Astrocyte of the hippocampus (primary cell): Measurements from ENCODE around the gene CIB4.
"Not testable (repeated sequence)": the region's sequence is repeated elsewhere in the genome, so short reads cannot be mapped to it uniquely, and the experiment has no call there.

ENCODE experiments used
- DNase-seq: peaks from one replicate; pipeline ENCODE4 v3.0.0; 2011; ENCODE audit warnings: low read depth, low spot score

The CIB4 gene

DNA sequence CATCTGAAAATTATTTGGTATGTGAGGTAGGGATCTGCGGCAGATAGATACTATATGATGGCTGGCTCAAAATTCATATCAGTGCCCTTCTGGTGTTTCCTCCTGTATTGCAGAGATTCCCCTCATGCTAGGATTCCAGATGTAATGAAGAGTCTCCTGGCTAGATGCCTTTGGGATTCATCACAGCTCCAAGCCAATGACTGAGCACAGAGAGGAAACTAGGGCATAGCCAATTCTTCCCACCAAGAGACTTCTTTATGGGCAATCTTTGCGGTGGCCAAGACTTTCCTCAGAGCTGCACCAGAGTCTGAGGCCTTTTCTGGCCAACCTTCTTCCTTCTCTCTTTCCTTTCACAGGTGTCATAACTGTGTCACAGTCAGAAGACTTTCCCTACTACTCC, 25.5 kb upstream of the CIB4 start:
- no peak for DNase-seq

DNA sequence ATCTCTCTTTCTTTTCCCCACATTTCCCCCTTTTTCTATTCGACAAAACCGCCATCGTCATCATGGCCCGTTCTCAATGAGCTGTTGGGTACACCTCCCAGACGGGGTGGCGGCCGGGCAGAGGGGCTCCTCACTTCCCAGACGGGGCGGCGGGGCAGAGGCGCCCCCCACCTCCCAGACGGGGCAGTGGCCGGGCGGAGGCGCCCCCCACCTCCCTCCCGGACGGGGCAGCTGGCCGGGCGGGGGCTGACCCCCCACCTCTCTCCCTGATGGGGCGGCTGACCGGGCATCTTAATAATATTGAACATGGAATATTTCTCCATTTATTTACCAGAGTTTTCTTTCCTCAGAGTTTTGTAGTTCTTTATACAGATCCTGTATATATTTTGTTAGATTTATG, 24.1 kb upstream of the CIB4 start:
- not testable (repeated sequence) for DNase-seq

DNA sequence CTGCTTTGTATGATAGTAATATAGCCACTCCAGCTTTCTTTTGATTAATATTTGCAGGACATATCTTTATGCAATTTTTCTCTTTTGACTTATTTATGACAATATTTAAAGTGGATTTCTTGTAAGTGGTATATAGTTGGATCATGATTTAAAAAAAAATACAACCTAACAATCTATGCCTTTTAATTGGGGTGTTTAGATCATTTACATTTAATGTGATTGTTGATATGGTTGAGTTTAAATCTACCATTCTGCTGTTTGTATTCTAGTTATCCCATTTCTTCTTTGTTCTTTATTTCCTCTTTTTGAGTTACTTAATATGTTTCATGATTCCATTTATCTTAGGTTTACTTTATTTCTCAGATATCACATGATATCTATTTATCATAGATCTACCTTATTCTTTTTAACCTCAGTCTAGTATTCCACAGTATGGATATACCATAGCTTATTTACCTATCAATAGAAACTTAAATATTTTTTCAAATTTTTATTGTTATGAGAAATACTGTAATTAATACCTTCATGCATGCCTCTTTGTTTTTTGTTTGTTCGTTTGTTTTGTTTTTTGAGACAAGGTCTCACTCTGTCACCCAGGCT, 19.3 kb upstream of the CIB4 start:
- DNase-seq = no peak

GRCh38 chr2:26658691-26659346, 17.7 kb upstream of the CIB4 start:
- no peak for DNase-seq

DNA sequence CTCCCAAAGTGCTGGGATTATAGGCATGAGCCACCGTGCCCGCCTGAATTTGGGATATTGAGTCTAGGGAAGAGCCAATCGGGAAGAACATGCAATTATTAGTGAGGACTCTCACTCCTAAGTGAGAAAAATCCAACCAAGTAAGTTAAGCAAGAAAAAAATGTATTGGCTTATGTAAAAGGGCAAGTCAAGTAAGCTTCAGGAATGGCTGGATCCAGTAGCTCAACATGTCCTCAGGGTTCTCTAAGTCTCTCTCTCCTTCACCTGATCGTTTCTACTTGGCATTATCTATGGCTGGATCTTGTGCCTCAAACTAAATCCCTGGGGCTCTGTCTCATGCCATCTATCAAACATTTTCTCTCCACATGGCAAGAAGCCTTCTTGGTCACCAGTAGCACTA, 16.1 kb upstream of the CIB4 start:
- no peak for DNase-seq

DNA sequence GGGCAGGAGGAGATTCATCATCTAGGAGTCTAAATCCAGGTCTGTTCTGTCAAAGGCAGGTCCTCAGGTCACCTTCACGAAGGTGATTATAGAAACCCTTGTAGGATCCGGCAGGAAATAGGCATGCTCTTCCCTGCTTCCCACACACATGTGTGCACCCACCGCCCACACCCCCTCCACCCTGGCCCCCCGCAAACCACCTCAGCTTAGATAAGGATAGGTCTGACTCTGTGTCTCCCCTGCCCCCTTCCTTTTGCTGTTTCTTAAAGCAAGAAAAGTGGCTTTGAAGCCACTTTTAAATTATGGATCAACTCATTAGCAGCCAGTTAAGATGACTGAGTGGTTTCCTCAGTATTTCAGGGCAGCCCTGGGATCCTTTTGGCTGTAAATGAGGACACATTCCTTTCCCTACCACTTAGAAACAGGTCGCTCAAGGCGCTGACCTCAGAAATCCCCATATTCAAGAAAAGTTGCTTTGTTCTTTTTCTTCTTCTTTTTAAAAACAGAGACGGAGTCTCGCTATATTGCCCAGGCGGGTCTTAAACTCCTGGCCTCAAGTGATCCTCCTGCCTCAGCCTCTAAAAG, 14.5 kb upstream of the CIB4 start:
- DNase-seq = no peak

GRCh38 chr2:26655120-26655519, 14.0 kb upstream of the CIB4 start:
- DNase-seq = not testable (repeated sequence)

GRCh38 chr2:26654061-26654340, 12.8 kb upstream of the CIB4 start:
- DNase-seq = no peak

DNA sequence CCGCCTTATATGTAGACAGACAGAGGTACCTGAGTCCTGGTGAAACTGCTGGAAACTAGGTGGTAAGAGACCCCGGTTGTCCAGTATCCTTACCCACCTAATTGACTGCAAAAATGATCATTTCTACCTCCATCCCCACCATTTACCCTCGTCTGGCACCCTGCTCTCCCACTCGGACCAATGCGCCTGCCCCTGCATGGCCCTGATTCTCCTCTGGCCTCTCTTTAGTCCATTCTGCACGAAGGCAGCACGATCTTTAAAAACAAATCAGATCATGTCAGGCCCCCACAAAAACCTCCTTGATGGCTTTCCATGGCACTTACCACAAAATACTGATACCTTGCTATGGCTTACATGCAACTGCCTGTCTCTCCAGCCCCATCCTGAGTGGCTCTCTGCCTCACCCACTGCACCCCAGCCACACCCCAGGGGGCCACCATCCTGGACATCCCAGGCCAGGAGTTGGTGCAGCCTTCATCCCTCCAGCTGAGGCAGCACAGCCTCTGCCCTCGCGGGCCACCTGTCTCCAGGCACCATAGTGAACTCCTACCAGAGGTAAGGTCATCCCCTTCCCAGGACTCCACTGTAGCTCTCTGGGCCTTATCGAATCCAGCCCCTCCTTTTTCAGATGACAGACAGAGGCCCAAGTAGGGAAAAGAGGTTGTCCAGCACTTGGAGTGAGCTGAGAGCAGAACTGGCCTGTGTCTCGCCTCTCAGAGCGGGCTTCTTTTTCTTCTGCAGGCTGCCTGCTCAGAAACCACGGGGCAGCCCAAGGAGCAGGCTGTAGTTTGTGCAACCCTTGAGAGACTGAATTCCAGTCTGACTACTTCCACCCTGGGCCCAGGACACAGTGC, 12.3 kb upstream of the CIB4 start:
- DNase-seq = no peak

- DNase-seq = no peak
Measured at GRCh38 chr2:26652361-26653041, 11.3 kb upstream of the CIB4 start.

DNA sequence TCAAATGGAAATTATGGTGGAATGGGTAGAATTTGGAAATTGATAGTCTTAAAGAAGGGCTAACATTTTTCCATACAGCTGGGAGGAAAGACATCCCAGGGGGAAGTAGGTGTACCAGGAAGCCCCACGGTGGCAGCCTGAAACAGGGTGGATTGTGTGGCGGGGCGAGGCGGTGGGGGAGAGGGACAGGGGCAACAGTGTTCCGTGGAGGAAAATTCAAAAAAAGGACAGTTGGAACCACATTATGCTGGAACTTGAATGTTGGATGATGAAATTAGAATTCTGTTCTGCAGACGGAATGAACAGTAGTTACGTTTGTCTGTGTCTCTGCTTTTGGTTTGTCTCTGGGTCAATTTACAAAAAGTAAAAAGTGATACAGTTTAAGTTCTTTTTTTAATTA, 10.6 kb upstream of the CIB4 start:
- DNase-seq = no peak

- no peak for DNase-seq
Measured at GRCh38 chr2:26651470-26651771, 10.3 kb upstream of the CIB4 start.

GRCh38 chr2:26650713-26651469, 9.7 kb upstream of the CIB4 start:
- DNase-seq = no peak

DNA sequence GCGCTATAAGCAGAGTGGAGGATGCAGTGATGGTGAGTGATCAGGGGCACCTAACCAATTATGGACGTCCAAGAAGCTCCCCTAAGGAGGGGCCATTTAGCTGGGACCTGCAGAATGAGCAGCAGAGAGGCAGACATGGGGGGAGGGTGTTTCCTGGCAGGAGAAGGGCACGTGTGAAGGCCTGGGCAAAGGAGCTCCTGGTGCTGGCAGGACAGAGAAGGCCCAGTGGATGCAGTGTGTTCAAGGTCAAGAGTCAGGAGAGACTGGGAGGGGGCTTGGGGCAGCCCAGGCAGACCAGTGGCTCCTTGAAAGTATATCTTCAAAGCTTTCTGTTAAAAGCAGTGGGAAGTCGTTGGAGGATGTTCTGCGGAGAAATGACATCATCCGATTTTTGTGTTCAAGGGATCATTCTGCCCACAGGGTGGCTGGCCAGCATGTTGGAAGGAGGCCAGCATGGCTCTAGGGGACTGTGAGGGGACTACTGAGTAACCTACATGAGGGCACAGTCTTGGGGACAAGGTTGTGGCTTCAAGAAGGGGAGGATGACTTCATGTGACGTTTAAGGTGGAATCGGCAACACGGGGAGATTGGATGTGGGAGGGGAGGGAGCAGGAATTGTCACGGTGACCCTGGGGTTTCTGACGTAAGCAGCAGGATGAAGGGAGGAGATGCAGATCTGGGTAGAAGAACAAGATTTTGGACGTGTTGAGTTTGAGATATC, 9.0 kb upstream of the CIB4 start:
- DNase-seq = no peak

DNA sequence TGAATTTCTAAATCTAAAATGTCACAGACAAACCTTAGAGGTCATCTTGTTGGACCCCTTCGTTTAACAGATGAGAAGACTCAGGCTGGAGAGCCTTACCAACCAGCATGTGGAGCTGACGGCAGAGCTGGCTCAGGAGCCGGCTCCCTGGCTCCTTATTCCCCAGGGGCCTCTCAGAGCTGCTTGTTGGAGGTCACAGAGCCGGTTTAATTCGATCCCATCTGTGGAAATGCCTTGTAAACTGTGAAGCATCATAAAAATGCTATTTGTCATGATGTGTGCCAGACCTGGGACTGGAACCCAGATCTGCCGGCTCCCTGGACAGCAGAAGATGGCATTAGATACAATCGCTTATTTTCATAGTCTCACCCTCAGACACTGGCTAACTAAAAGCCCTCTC, 8.2 kb upstream of the CIB4 start:
- DNase-seq = no peak

GRCh38 chr2:26648516-26648915, 7.3 kb upstream of the CIB4 start:
- DNase-seq = no peak

- no peak for DNase-seq
Measured at GRCh38 chr2:26647981-26648380, 6.8 kb upstream of the CIB4 start.

DNA sequence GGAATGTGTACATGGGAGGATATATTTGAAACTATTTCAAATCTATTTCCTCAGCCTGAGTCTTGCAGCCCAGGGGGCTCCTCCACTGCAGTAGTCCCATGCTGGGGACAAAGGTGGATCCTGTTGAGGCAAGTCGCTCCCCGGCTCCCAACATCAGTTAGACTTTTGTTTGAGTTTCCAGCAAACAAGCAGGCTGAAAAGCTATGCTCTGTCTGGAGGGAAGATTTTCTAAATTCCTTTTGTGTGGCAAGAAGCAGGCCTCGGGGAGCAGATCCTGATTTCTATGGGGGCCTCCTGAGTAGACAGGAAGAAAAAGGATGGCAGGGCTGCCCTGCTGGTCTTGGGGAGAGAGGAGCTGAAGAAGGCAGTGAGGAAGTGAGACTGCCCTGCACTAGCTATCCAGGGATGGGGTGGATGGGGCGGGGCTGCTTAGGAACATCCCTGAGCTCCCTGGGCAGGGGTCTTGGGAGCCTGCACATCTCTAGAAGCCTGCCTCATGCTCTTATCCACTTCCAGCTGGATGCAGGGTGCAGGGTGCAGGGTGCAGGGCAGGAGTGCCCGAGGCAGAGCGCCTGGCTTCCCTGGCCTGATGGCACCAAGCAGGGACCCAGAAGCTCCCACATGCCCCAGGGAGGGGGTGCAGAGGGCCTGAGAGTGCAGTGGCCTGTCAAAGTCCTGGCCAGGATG, 6.0 kb upstream of the CIB4 start:
- DNase-seq = no peak

DNA sequence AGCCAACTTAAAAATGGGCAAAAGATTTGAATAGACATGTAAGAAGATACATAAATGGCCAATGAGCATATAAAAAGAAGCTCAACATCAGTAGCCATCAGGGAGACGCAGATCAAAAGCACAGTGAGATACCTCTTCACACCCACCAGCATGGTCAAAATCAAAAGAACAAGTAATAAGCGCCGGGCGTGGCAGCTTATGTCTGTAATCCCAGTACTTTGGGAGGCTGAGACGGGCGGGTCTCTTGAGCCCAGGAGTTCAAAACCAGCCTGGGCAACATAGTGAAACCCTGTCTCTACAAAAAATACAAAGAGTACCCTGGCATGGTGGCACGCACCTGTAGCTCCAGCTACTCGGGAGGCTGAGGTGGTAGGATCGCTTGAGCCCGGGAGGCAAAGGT, 4.6 kb upstream of the CIB4 start:
- DNase-seq = no peak

- no peak for DNase-seq
Measured at GRCh38 chr2:26644188-26644835, 3.1 kb upstream of the CIB4 start.
